Subcutaneous abdominal adipose tissue (tissue), 5 donors: ENCODE measurements around the gene MRGPRF.

ENCODE experiments used
- H3K27ac ChIP-seq: one replicate; pipeline ENCODE4 v1.7.0; 2013; ENCODE audit warnings: low read depth, mild to moderate bottlenecking, inconsistent platforms, low read length, moderate library complexity
- H3K27me3 ChIP-seq, 5 donors: one replicate each; pipeline ENCODE4 v1.7.0; 2013; ENCODE audit warnings: low read length in 5 of 5, inconsistent platforms in 1 of 5; ENCODE audit not compliant: control insufficient read depth in 5 of 5, insufficient read depth in 4 of 5
- H3K36me3 ChIP-seq, 5 donors: one replicate each; pipeline ENCODE4 v1.7.0; 2013; ENCODE audit warnings: low read length in 5 of 5; ENCODE audit not compliant: control insufficient read depth in 5 of 5, insufficient read depth in 5 of 5
- H3K4me1 ChIP-seq, 5 donors: one replicate each; pipeline ENCODE4 v1.7.0; 2013; ENCODE audit warnings: low read length in 5 of 5, mild to moderate bottlenecking in 3 of 5, moderate library complexity in 1 of 5; ENCODE audit not compliant: control insufficient read depth in 5 of 5, insufficient read depth in 5 of 5
- H3K4me3 ChIP-seq, 5 donors: one replicate each; pipeline ENCODE4 v1.7.0; 2013; ENCODE audit warnings: low read length in 5 of 5, low read depth in 1 of 5
- H3K9ac ChIP-seq, 5 donors: one replicate each; pipeline ENCODE4 v1.7.0; 2013; ENCODE audit warnings: low read length in 5 of 5, mild to moderate bottlenecking in 4 of 5, moderate library complexity in 3 of 5
- H3K9me3 ChIP-seq, 5 donors: one replicate each; pipeline ENCODE4 v1.7.0; 2013; ENCODE audit warnings: low read length in 5 of 5; ENCODE audit not compliant: control insufficient read depth in 5 of 5
- donor health status: healthy.
- donor health status: healthy.
- donor health status: healthy.
- donor health status: healthy.
- donor health status: healthy.

The MRGPRF gene

GRCh38 chr11:69009441-69010211 is 3.4 kb downstream of the MRGPRF start:
- Histone ChIP-seq H3K36me3 (peaks cover 0 to 15% (median 4%) of the 10 kb centered on the region in 5 donors), H3K9me3 (no peaks in the 10 kb centered on the region), H3K4me1 (peaks cover 8 to 78% (median 68%) of the 10 kb centered on the region in 5 donors), H3K27ac (peak overlapping the region; percentile 60), H3K27me3 (peaks cover 3 to 46% (median 7%) of the 10 kb centered on the region in 5 donors), H3K9ac (peak overlapping the region in 3 of 5 donors; percentile 6 to 23 (median 20)), H3K4me3 (peak overlapping the region in 1 of 5 donors; percentile 69)

- peak overlapping the region; percentile 61 for H3K27ac ChIP-seq
- peaks cover 6 to 70% (median 61%) of the 10 kb centered on the region in 5 donors for H3K4me1 ChIP-seq
- H3K27me3 ChIP-seq: peaks cover 0 to 38% (median 7%) of the 10 kb centered on the region in 5 donors
- H3K9me3 ChIP-seq: no peaks in the 10 kb centered on the region
- H3K4me3 ChIP-seq: no peak overlapping the region
- H3K36me3 ChIP-seq: peaks cover 0 to 22% (median 4%) of the 10 kb centered on the region in 5 donors
- H3K9ac ChIP-seq: peak overlapping the region in 1 of 5 donors; percentile 42
Measured at GRCh38 chr11:69008737-69009440, 4.2 kb downstream of the MRGPRF start.

GRCh38 chr11:69007975-69008381 is 5.1 kb downstream of the MRGPRF start:
- peak overlapping the region; percentile 61 for H3K27ac ChIP-seq
- H3K4me1 ChIP-seq: peaks cover 6 to 61% (median 54%) of the 10 kb centered on the region in 5 donors
- peaks cover 0 to 31% (median 4%) of the 10 kb centered on the region in 5 donors for H3K36me3 ChIP-seq
- H3K4me3 ChIP-seq: no peak overlapping the region
- peaks cover 0 to 29% (median 7%) of the 10 kb centered on the region in 5 donors for H3K27me3 ChIP-seq
- no peaks in the 10 kb centered on the region for H3K9me3 ChIP-seq
- peak overlapping the region in 1 of 5 donors; percentile 5 for H3K9ac ChIP-seq

- peaks cover 0 to 34% (median 4%) of the 10 kb centered on the region in 5 donors for H3K36me3 ChIP-seq
- peaks cover 6 to 53% (median 44%) of the 10 kb centered on the region in 5 donors for H3K4me1 ChIP-seq
- H3K9ac ChIP-seq: no peak overlapping the region
- peaks cover 0 to 21% (median 3%) of the 10 kb centered on the region in 5 donors for H3K27me3 ChIP-seq
- no peaks in the 10 kb centered on the region for H3K9me3 ChIP-seq
- no peak overlapping the region for H3K4me3 ChIP-seq
- H3K27ac ChIP-seq: no peak overlapping the region
Measured at GRCh38 chr11:69006816-69007215, 6.2 kb downstream of the MRGPRF start.

DNA sequence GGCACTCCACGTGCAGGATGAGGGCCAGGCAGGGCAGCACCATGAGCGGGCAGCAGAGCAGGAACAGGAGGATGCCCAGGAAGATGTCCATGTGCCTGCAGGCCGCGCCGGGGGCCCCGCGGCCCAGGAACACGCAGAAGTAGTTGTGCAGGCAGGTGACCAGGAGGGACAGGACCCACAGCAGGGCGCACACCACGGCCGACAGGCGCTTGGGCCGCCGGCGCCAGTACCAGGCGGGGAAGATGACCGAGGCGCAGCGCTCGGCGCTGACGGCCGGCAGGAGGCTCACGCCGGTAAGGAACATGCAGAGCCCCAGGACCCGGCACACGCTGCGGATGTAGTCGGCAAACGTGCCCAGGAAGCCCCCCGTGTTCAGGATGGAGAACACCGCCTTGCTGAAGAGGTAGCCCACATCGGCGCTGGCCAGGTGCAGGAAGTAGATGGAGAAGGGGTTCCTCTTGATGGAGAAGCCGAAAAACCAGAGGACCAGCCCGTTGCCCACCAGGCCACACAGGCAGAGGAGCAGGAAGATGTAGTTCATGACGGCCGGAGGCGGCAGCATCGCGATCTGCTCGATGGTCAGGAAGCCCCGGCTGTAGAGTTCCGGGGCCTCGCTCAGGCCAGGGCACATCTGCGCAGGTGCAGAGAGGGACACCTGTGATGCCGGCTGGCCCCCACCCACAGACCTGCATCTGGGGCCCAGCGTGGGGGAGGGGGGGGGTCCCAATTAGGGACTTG is 7.2 kb downstream of the MRGPRF start:
- Histone ChIP-seq H3K27ac (no peak overlapping the region), H3K4me1 (peaks cover 6 to 51% (median 40%) of the 10 kb centered on the region in 5 donors), H3K4me3 (no peak overlapping the region), H3K9ac (no peak overlapping the region), H3K27me3 (peaks cover 0 to 12% (median 3%) of the 10 kb centered on the region in 5 donors), H3K36me3 (peaks cover 0 to 34% (median 4%) of the 10 kb centered on the region in 5 donors), H3K9me3 (no peaks in the 10 kb centered on the region)

DNA sequence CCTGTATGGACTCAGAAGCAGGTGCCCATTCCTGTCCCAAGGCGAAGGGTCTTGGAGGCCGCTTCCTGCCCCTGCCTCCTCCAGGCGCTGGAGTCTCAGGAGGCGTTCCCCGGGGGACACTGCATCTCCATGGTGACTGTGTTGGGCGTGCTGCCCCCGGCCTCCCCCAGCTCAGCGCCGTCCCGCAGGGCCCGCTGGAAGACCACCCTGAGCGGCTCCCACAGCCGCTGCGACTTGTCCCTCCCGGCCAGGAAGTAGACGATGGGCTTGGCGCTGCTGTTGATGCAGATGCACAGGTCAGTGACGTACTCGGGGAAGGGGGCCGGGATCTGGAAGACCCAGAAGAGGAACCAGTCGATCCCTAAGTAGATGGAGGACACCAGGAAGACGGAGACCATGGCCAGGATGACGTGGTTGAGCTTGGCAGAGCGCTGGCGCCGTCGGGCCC is 7.8 kb downstream of the MRGPRF start:
- peaks cover 5 to 51% (median 40%) of the 10 kb centered on the region in 5 donors for H3K4me1 ChIP-seq
- peaks cover 0 to 34% (median 4%) of the 10 kb centered on the region in 5 donors for H3K36me3 ChIP-seq
- peaks cover 0 to 7% (median 0%) of the 10 kb centered on the region in 5 donors for H3K27me3 ChIP-seq
- no peak overlapping the region for H3K27ac ChIP-seq
- H3K9ac ChIP-seq: no peak overlapping the region
- H3K9me3 ChIP-seq: no peaks in the 10 kb centered on the region
- no peak overlapping the region for H3K4me3 ChIP-seq

DNA sequence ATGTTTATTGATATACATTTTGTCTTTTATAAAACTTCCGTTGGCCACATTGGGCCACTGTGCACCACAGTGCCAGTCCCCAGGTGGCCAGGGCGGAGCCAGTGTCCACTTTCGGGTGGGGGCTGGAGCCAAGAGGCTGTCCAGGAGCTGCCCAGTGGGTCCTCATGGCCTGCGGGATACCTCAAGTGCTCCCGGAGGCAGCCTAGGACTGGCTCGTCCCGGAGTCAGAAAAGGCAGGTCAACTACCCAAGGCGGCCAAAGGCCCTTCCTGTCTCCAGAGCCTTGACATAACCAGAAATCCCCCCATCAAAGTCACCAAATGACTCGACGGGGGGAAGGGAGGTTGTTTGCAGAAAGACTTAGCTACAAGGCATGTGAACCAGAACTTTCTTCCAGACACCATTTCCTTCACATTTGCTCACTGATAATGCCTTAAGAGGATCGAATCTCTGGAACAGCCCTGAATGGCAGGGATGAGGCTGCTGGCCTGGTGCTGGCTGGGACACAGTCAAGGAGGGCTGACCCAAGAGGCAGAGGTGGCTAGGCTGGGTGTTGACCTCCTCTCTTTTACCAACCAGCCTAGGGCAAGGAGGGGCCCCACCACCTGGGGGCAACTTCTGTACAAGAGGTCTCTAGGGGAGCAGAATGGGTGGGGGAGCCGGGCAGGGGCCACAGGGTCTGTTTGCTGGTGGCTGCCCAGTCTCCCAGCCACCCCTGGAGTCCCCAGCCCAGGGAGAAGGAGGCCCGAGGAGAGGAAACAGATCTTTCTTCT is 8.4 kb downstream of the MRGPRF start:
- peaks cover 4 to 46% (median 35%) of the 10 kb centered on the region in 5 donors for H3K4me1 ChIP-seq
- H3K9ac ChIP-seq: no peak overlapping the region
- no peak overlapping the region for H3K4me3 ChIP-seq
- H3K36me3 ChIP-seq: peaks cover 0 to 34% (median 4%) of the 10 kb centered on the region in 5 donors
- no peaks in the 10 kb centered on the region for H3K9me3 ChIP-seq
- H3K27me3 ChIP-seq: peaks cover 0 to 5% (median 0%) of the 10 kb centered on the region in 5 donors
- no peak overlapping the region for H3K27ac ChIP-seq

DNA sequence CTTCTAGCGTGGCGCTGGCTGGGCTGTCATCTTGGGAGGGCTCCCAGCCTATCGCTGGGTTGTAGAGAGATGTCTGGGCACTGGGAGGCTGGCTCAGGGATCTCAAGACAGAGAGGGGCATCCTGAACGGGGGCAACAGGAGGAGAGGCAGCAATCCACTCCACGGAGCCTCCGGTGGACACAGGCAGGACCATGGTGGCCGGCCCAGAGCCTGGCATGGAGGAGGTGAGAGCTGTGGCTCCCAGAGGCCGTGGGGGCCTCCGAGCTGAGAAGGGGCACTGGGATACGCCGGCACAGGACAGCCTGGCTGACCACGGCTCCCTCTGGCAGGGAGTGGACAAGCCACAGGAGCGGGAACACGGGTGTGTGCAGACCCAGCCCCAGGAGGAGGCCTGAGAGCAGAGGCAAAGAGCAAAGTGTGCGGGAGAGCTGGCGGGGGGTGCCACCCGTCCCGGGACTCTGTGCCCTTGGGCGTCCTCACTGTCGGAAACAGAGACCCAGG is 9.1 kb downstream of the MRGPRF start:
- Histone ChIP-seq H3K9me3 (no peaks in the 10 kb centered on the region), H3K4me1 (peaks cover 2 to 45% (median 29%) of the 10 kb centered on the region in 5 donors), H3K9ac (no peak overlapping the region), H3K4me3 (no peak overlapping the region), H3K36me3 (peaks cover 0 to 34% (median 4%) of the 10 kb centered on the region in 5 donors), H3K27ac (no peak overlapping the region), H3K27me3 (peaks cover 0 to 5% (median 0%) of the 10 kb centered on the region in 5 donors)
